Vagina (tissue), 2 donors: ENCODE measurements around the gene BRINP2.

Experiments
- CTCF ChIP-seq, 3 experiments: fragments of 450-650 bp in 2 of 3; fragments of 200-600 bp in 1 of 3; sonication (generic) in 1 of 3; IDR thresholded peaks; one replicate each; pipeline ENCODE4 v1.5.1; 2017 to 2019; ENCODE audit warnings: antibody characterized with exemption in 3 of 3, mild to moderate bottlenecking in 2 of 3, moderate library complexity in 2 of 3
- POLR2A ChIP-seq, 2 donors: fragments of 450-650 bp; IDR thresholded peaks; one replicate each; pipeline ENCODE4 v1.6.1; 2017; ENCODE audit warnings: antibody characterized with exemption in 2 of 2, mild to moderate bottlenecking in 2 of 2, moderate library complexity in 2 of 2
- POLR2AphosphoS5 ChIP-seq, 2 donors: sonication (generic); formaldehyde crosslinking; IDR thresholded peaks; one replicate each; pipeline ENCODE4 v1.9.0; 2017; ENCODE audit warnings: antibody characterized with exemption in 2 of 2, mild to moderate bottlenecking in 2 of 2, low read depth in 1 of 2; ENCODE audit not compliant: insufficient read depth in 1 of 2

GRCh38 chr1:177309880-177310279, 139.1 kb downstream of the BRINP2 start:
- no peak for TF ChIP-seq POLR2A (IDR thresholded peaks at IDR 0.05)
- TF ChIP-seq CTCF (IDR thresholded peaks at IDR 0.05), result no peak
- no peak for TF ChIP-seq POLR2AphosphoS5 (IDR thresholded peaks at IDR 0.05; ENCODE audit: insufficient read depth in 1 of 2, low read depth in 1 of 2)
